Panc1 (cell line): Measurements from ENCODE around the gene MVK. TPM values are rescaled to one million over a fixed set of nuclear protein-coding genes. Genes with fewer than 3 reads are reported as not detected.

Source experiments
- ATAC-seq: fragments of 200-7000 bp; cut with Tn5 transposase; 2 replicates; pipeline ENCODE4 v1.9.1; 2020; ENCODE audit warnings: mild to moderate bottlenecking, moderate library complexity
- BruUV-seq: library from RNA; stranded (reverse); fragments of 400-500 nt; replicated peaks from 2 replicates; lab custom pipeline; 2021; lab: Mats Ljungman, UMichigan
- CTCF ChIA-PET: fragments of 300-600 bp; sonication (Branson Sonifier 250); formaldehyde crosslinking; loops from one replicate; lab custom pipeline; 2022; ENCODE audit warnings: antibody characterized with exemption; lab: Charles Lee
- POLR2A ChIA-PET: fragments of 300-600 bp; sonication (Branson Sonifier 250); formaldehyde crosslinking; loops from one replicate; lab custom pipeline; 2022; ENCODE audit warnings: antibody characterized with exemption; lab: Charles Lee
- DNase-seq: peaks from one replicate; pipeline ENCODE4 v3.0.0-alpha.2; 2010; ENCODE audit warnings: low read depth, low spot score
- H3K27ac ChIP-seq: 2 replicates; pipeline ENCODE4 v1.5.1; 2011; ENCODE audit warnings: mild to moderate bottlenecking, low read length, inconsistent platforms
- H3K27me3 ChIP-seq: fragments of 200-500 bp; sonication (Bioruptor generic); 2 replicates; pipeline ENCODE4 v1.6.0; 2014; ENCODE audit warnings: low read length, inconsistent platforms; ENCODE audit not compliant: control insufficient read depth, insufficient read depth
- H3K36me3 ChIP-seq: fragments of 200-500 bp; sonication (Bioruptor generic); 2 replicates; pipeline ENCODE4 v1.5.1; 2014; ENCODE audit warnings: inconsistent platforms, mild to moderate bottlenecking, low read length, moderate library complexity; ENCODE audit not compliant: control insufficient read depth, insufficient read depth
- H3K4me1 ChIP-seq: 2 replicates; pipeline ENCODE4 v1.5.1; 2011; ENCODE audit warnings: inconsistent platforms, mild to moderate bottlenecking, low read length, moderate library complexity; ENCODE audit not compliant: control insufficient read depth, insufficient read depth
- H3K4me3 ChIP-seq, 2 experiments: 2 replicates each; pipeline ENCODE4 v1.5.1; 2011 to 2012; ENCODE audit warnings: low read depth in 2 of 2, low read length in 2 of 2, mild to moderate bottlenecking in 2 of 2, inconsistent platforms in 1 of 2, moderate library complexity in 1 of 2
- H3K9me3 ChIP-seq: fragments of 200-500 bp; sonication (Bioruptor generic); 2 replicates; pipeline ENCODE4 v1.5.1; 2014; ENCODE audit warnings: low read depth, mild to moderate bottlenecking, inconsistent platforms, low read length, moderate library complexity; ENCODE audit not compliant: control insufficient read depth, insufficient read depth
- POLR2AphosphoS5 ChIP-seq: IDR thresholded peaks from 2 replicates; pipeline ENCODE4 v1.6.1; 2012; ENCODE audit warnings: mild to moderate bottlenecking, low read depth, low read length, moderate library complexity
- SIN3A ChIP-seq: IDR thresholded peaks from 2 replicates; pipeline ENCODE4 v1.6.1; 2012; ENCODE audit warnings: low read depth, mild to moderate bottlenecking, low read length, moderate library complexity, borderline replicate concordance; ENCODE audit not compliant: insufficient read depth
- TCF7L2 ChIP-seq: IDR thresholded peaks from 2 replicates; pipeline ENCODE4 v1.6.1; 2011; ENCODE audit warnings: mild to moderate bottlenecking, low read depth, low read length, inconsistent platforms
- in situ Hi-C: cut with HindIII; loops from 2 replicates; pipeline ENCODE4 v1.10.0; 2016; ENCODE audit warnings: low sequenced_read_pairs, low pct_unique_long_range_greater_than_20kb
- intact Hi-C: fragments of 100-400 bp; cut with micrococcal nuclease; formaldehyde crosslinking; loops from one replicate; pipeline ENCODE4 v1.10.0; 2022; ENCODE audit not compliant: unreplicated experiment
- total RNA-seq: library from RNA; stranded (reverse); gene quantifications from one replicate; pipeline ENCODE4 v1.2.1, GENCODE V29; 2021; ENCODE audit not compliant: unreplicated experiment
- TF ChIP-seq, protein P1 (sequence below): fragments of 450-650 bp; IDR thresholded peaks from 2 replicates; pipeline ENCODE4 v1.5.1; 2017; ENCODE audit warnings: mild to moderate bottlenecking
- TF ChIP-seq, protein P2 (sequence below), 2 experiments: IDR thresholded peaks; 2 replicates each; pipeline ENCODE4 v1.6.1; 2011 to 2012; ENCODE audit warnings: low read depth in 2 of 2, control low read depth in 1 of 2, low read length in 1 of 2, mild to moderate bottlenecking in 1 of 2, moderate library complexity in 1 of 2; ENCODE audit not compliant: insufficient read depth in 1 of 2

Gene MVK
- total RNA-seq, 1 experiment from 2014 or later: 41.6 TPM

- in situ Hi-C loops: no loop called here
- no peaks in the 10 kb centered on the region for H3K36me3 ChIP-seq
- CTCF ChIA-PET: interaction anchor here (0.6 kb wide), 1 partner anchor 261 kb away, joined by 9 read pairs; no protein-coding TSS in a partner anchor
Observed at GRCh38 chr12:109590566-109590965, 17.0 kb downstream of the MVK start.

DNA sequence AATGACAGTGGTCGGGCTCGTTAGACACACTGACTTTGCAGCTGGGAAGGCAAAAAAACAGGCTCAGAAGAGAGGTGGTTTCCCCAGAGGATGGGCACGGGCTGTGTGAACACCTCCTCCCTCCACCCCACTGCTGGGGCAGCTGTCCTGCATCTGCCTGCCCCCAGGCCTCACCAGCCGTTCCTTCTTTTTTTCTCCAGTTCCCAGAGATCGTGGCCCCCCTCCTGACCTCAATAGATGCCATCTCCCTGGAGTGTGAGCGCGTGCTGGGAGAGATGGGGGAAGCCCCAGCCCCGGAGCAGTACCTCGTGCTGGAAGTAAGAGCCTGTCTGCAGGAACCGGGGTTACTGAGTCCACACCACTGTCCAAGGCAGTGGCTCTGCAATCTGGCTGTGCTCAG is 17.4 kb downstream of the MVK start:
- no peak overlapping the region for H3K27ac ChIP-seq
- no peaks in the 10 kb centered on the region for H3K27me3 ChIP-seq
- intact Hi-C loops: loop anchor here (10.0 kb wide), 1 partner anchor 124 kb away; the partner anchor contains the start of gene FAM222A
- BruUV-seq: no TSS peak
- ChIA-PET CTCF (no interaction called here), POLR2A (no interaction called here)
- in situ Hi-C loops: no loop called here
- no peaks in the 10 kb centered on the region for H3K4me1 ChIP-seq
- DNase-seq: no peak
- no peaks in the 10 kb centered on the region for H3K9me3 ChIP-seq
- H3K36me3 ChIP-seq: no peaks in the 10 kb centered on the region
- no peak for ATAC-seq
- no peak overlapping the region for H3K4me3 ChIP-seq
- TF ChIP-seq SIN3A (no peak), TCF7L2 (no peak), POLR2AphosphoS5 (no peak)
- TF ChIP-seq, protein P1, sequence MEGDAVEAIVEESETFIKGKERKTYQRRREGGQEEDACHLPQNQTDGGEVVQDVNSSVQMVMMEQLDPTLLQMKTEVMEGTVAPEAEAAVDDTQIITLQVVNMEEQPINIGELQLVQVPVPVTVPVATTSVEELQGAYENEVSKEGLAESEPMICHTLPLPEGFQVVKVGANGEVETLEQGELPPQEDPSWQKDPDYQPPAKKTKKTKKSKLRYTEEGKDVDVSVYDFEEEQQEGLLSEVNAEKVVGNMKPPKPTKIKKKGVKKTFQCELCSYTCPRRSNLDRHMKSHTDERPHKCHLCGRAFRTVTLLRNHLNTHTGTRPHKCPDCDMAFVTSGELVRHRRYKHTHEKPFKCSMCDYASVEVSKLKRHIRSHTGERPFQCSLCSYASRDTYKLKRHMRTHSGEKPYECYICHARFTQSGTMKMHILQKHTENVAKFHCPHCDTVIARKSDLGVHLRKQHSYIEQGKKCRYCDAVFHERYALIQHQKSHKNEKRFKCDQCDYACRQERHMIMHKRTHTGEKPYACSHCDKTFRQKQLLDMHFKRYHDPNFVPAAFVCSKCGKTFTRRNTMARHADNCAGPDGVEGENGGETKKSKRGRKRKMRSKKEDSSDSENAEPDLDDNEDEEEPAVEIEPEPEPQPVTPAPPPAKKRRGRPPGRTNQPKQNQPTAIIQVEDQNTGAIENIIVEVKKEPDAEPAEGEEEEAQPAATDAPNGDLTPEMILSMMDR: no peak
- TF ChIP-seq, protein P2, sequence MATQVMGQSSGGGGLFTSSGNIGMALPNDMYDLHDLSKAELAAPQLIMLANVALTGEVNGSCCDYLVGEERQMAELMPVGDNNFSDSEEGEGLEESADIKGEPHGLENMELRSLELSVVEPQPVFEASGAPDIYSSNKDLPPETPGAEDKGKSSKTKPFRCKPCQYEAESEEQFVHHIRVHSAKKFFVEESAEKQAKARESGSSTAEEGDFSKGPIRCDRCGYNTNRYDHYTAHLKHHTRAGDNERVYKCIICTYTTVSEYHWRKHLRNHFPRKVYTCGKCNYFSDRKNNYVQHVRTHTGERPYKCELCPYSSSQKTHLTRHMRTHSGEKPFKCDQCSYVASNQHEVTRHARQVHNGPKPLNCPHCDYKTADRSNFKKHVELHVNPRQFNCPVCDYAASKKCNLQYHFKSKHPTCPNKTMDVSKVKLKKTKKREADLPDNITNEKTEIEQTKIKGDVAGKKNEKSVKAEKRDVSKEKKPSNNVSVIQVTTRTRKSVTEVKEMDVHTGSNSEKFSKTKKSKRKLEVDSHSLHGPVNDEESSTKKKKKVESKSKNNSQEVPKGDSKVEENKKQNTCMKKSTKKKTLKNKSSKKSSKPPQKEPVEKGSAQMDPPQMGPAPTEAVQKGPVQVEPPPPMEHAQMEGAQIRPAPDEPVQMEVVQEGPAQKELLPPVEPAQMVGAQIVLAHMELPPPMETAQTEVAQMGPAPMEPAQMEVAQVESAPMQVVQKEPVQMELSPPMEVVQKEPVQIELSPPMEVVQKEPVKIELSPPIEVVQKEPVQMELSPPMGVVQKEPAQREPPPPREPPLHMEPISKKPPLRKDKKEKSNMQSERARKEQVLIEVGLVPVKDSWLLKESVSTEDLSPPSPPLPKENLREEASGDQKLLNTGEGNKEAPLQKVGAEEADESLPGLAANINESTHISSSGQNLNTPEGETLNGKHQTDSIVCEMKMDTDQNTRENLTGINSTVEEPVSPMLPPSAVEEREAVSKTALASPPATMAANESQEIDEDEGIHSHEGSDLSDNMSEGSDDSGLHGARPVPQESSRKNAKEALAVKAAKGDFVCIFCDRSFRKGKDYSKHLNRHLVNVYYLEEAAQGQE (IDR thresholded peaks at IDR 0.05; ENCODE audit: insufficient read depth in 1 of 2, low read depth in 2 of 2, low read length in 1 of 2): no peak

More at GRCh38 chr12:109590566-109590965, 17.0 kb downstream of the MVK start:
- POLR2A ChIA-PET: no interaction called here
- ATAC-seq: no peak
- no peak for DNase-seq
- Histone ChIP-seq H3K4me3 (no peak overlapping the region), H3K4me1 (no peaks in the 10 kb centered on the region), H3K27ac (no peak overlapping the region), H3K27me3 (no peaks in the 10 kb centered on the region), H3K9me3 (no peaks in the 10 kb centered on the region)
- intact Hi-C loops: loop anchor here (10.0 kb wide), 1 partner anchor 124 kb away; the partner anchor contains the start of gene FAM222A
- no peak for TF ChIP-seq TCF7L2
- TF ChIP-seq, protein P2 (IDR thresholded peaks at IDR 0.05; ENCODE audit: insufficient read depth in 1 of 2, low read depth in 2 of 2, low read length in 1 of 2): no peak
- TF ChIP-seq POLR2AphosphoS5: no peak
- TF ChIP-seq SIN3A: no peak
- TF ChIP-seq, protein P1: no peak
- no TSS peak for BruUV-seq
